Smooth muscle cell of the umbilical artery (primary cell): ENCODE data around the gene CRISP3. TPM values are rescaled to one million over a fixed set of nuclear protein-coding genes. Genes with fewer than 3 reads are reported as not detected.

ENCODE experiments used
- total RNA-seq: library from RNA; depleted of rRNA; stranded (reverse); fragments of >200 nt; gene quantifications from 2 replicates; pipeline ENCODE4 v1.2.3, GENCODE V29; 2014

The CRISP3 gene
- total RNA-seq, result not detected in 2 replicates

GRCh38 chr6:49744259-49744658 lies at the start of gene CRISP3:
TSS of gene CRISP3 (minus strand) at chr6:49744388. CDS start at chr6:49744367, 21 bp downstream.

GRCh38 chr6:49787176-49787575 lies 43.0 kb upstream of the CRISP3 start, which contains the start of gene PGK2:
TSS of gene PGK2 (minus strand) at chr6:49787285. CDS start at chr6:49787187, 98 bp downstream.

GRCh38 chr6:49713346-49713745 lies 30.8 kb downstream of the CRISP3 start, which contains the start of gene CRISP2:
TSS of gene CRISP2 (minus strand) at chr6:49713543. CDS start at chr6:49709196, 4,347 bp downstream.

Other genes starting within 250 kb of the CRISP3 start
- gene GLYATL3, start 244.5 kb downstream of the CRISP3 start, total RNA-seq, result not detected in 2 replicates
- 0.59 and 0.69 TPM in 2 replicates for gene C6orf141, start 193.7 kb downstream of the CRISP3 start, total RNA-seq
- gene RHAG, start 107.5 kb downstream of the CRISP3 start, total RNA-seq, result not detected in 2 replicates
- not detected in 2 replicates for gene CRISP2, start 30.8 kb downstream of the CRISP3 start, total RNA-seq
- not detected in 2 replicates for gene PGK2, start 42.9 kb upstream of the CRISP3 start, total RNA-seq
- not detected in 2 replicates for gene CRISP1, start 122.1 kb upstream of the CRISP3 start, total RNA-seq
- not detected in 2 replicates for gene DEFB114, start 219.8 kb upstream of the CRISP3 start, total RNA-seq
- not detected in 2 replicates for gene DEFB113, start 225.2 kb upstream of the CRISP3 start, total RNA-seq